K562 (cell line): Measurements from ENCODE around the gene UHMK1. TPM values are rescaled to one million over a fixed set of nuclear protein-coding genes. Genes with fewer than 3 reads are reported as not detected.

ENCODE experiments used
- ARID1B ChIP-seq: fragments of 450-650 bp; IDR thresholded peaks from 2 replicates; pipeline ENCODE4 v1.6.1; 2016; ENCODE audit warnings: antibody characterized with exemption, mild to moderate bottlenecking, inconsistent platforms
- ASH1L ChIP-seq: fragments of 450-650 bp; IDR thresholded peaks from 2 replicates; pipeline ENCODE4 v1.6.1; 2018; ENCODE audit warnings: borderline replicate concordance, mild to moderate bottlenecking, low read depth; ENCODE audit not compliant: partially characterized antibody
- BACH1 ChIP-seq: fragments of 200-800 bp; sonication (Bioruptor generic); IDR thresholded peaks from 2 replicates; pipeline ENCODE4 v1.6.1; 2016; ENCODE audit warnings: missing genetic modification characterization, missing compliant biosample characterization
- C11orf30 ChIP-seq: fragments of 450-650 bp; IDR thresholded peaks from 2 replicates; pipeline ENCODE4 v1.6.1; 2016; ENCODE audit warnings: low read depth, mild to moderate bottlenecking
- CBX3 ChIP-seq, 2 experiments: IDR thresholded peaks; 1 replicate in 1 of 2; 2 replicates in 1 of 2; pipeline ENCODE4 v1.6.1; 2012; ENCODE audit warnings: inconsistent platforms in 2 of 2, low read length in 2 of 2, borderline replicate concordance in 1 of 2, control low read depth in 1 of 2
- DDX20 ChIP-seq: fragments of 450-650 bp; IDR thresholded peaks from 2 replicates; pipeline ENCODE4 v1.6.1; 2016; ENCODE audit warnings: missing genetic modification characterization, low read depth, mild to moderate bottlenecking, missing compliant biosample characterization, moderate library complexity
- ELF4 ChIP-seq: fragments of 450-650 bp; formaldehyde crosslinking; IDR thresholded peaks from 2 replicates; pipeline ENCODE4 v1.4.0; 2022; ENCODE audit warnings: missing genetic modification characterization
- FOXA1 ChIP-seq: fragments of 450-650 bp; IDR thresholded peaks from 2 replicates; pipeline ENCODE4 v1.6.1; 2016; ENCODE audit warnings: mild to moderate bottlenecking, borderline replicate concordance
- FOXM1 ChIP-seq, 2 experiments: fragments of 450-650 bp in 1 of 2; sonication (generic) in 1 of 2; formaldehyde crosslinking in 1 of 2; IDR thresholded peaks; 2 replicates each; pipeline versions ENCODE4 v1.6.1 to v1.9.0; 2017 to 2022; ENCODE audit warnings: low read depth in 2 of 2, mild to moderate bottlenecking in 2 of 2, missing genetic modification reagents in 1 of 2, moderate library complexity in 1 of 2
- HLTF ChIP-seq: fragments of 450-650 bp; IDR thresholded peaks from 2 replicates; pipeline ENCODE4 v1.6.1; 2016
- KLF1 ChIP-seq: fragments of 450-650 bp; IDR thresholded peaks from 2 replicates; pipeline ENCODE4 v1.6.1; 2016; ENCODE audit warnings: missing genetic modification characterization, missing compliant biosample characterization
- MLX ChIP-seq, 2 experiments: fragments of 450-650 bp in 1 of 2; sonication (generic) in 1 of 2; formaldehyde crosslinking; conservative IDR thresholded peaks; 2 replicates each; pipeline versions ENCODE4 v1.4.0 to v1.8.1; 2020 to 2022; ENCODE audit warnings: mild to moderate bottlenecking in 1 of 2, missing genetic modification reagents in 1 of 2
- POLR2A ChIP-seq: fragments of 450-650 bp; conservative IDR thresholded peaks from 2 replicates; pipeline ENCODE4 v1.6.1; 2016
- RBBP5 ChIP-seq: fragments of 200-600 bp; sonication (generic); IDR thresholded peaks from 2 replicates; pipeline ENCODE4 v1.6.1; 2012; ENCODE audit warnings: borderline replicate concordance, mild to moderate bottlenecking, low read length, control low read depth, inconsistent platforms; ENCODE audit not compliant: insufficient read depth, poor library complexity, severe bottlenecking
- SMAD4 ChIP-seq: fragments of 250-450 bp; sonication (Bioruptor Pico); conservative IDR thresholded peaks from 2 replicates; pipeline ENCODE4 v1.8.0; 2021; ENCODE audit warnings: inconsistent platforms, mild to moderate bottlenecking, moderate library complexity
- SP1 ChIP-seq: sonication (generic); formaldehyde crosslinking; IDR thresholded peaks from 2 replicates; pipeline ENCODE4 v1.8.1; 2022; ENCODE audit warnings: mild to moderate bottlenecking, missing genetic modification reagents
- TARDBP ChIP-seq: fragments of 450-650 bp; IDR thresholded peaks from 2 replicates; pipeline ENCODE4 v1.6.1; 2016
- XRCC4 ChIP-seq: IDR thresholded peaks from one replicate; pipeline ENCODE4 v1.6.1; 2011; ENCODE audit not compliant: insufficient read depth, insufficient read length; ENCODE audit errors: extremely low read depth
- ZKSCAN1 ChIP-seq: fragments of 150-350 bp; IDR thresholded peaks from 2 replicates; pipeline ENCODE4 v1.6.1; 2016; ENCODE audit warnings: low read depth, low read length
- ZNF57 ChIP-seq: fragments of 450-650 bp; formaldehyde crosslinking; IDR thresholded peaks from 2 replicates; pipeline ENCODE4 v1.4.0; 2020; ENCODE audit warnings: mild to moderate bottlenecking, moderate library complexity
- polyA plus RNA-seq, 8 experiments: library from polyadenylated mRNA; depleted of rRNA in 4 of 8; stranded (reverse) in 5 of 8; unstranded in 3 of 8; fragments of >200 nt; fragmentation: Nextera tagmentation in 2 of 8; fragmentation: Illumina TruSeq in 1 of 8; extraction: Ambion mirVana in 2 of 8; extraction: Trizol in 1 of 8; gene quantifications; 2 replicates each; pipeline versions ENCODE4 v1.2.1 to v1.2.3, GENCODE V29; 2011 to 2014; ENCODE audit warnings: inconsistent platforms in 1 of 8, missing spikeins in 1 of 8
- total RNA-seq, 7 experiments: library from RNA; depleted of rRNA in 6 of 7; stranded (reverse); fragments of >200 nt in 6 of 7; fragmentation: Illumina TruSeq in 2 of 7; extraction: Trizol in 2 of 7; gene quantifications; 2 replicates each; pipeline versions ENCODE4 v1.2.1 to v1.2.3, GENCODE V29; 2011 to 2021; ENCODE audit warnings: low replicate concordance in 1 of 7
- TF ChIP-seq, protein P1 (sequence below): fragments of 450-650 bp; formaldehyde crosslinking; IDR thresholded peaks from 2 replicates; pipeline ENCODE4 v1.4.0; 2020; ENCODE audit warnings: mild to moderate bottlenecking, moderate library complexity
- TF ChIP-seq, protein P2 (sequence below): fragments of 250-450 bp; sonication (Bioruptor Pico); IDR thresholded peaks from 2 replicates; pipeline ENCODE4 v1.8.0; 2022; ENCODE audit warnings: inconsistent platforms
- TF ChIP-seq, protein P3 (sequence below): fragments of 450-650 bp; IDR thresholded peaks from 2 replicates; pipeline ENCODE4 v1.6.1; 2016; ENCODE audit warnings: antibody characterized with exemption

UHMK1 gene
- total and polyA plus RNA-seq, 9 of the 15 experiments (the other 6 are each of a cell fraction or from before 2014, with no cell fraction given): 13.1 to 72.4 (median 38.3) TPM

DNA sequence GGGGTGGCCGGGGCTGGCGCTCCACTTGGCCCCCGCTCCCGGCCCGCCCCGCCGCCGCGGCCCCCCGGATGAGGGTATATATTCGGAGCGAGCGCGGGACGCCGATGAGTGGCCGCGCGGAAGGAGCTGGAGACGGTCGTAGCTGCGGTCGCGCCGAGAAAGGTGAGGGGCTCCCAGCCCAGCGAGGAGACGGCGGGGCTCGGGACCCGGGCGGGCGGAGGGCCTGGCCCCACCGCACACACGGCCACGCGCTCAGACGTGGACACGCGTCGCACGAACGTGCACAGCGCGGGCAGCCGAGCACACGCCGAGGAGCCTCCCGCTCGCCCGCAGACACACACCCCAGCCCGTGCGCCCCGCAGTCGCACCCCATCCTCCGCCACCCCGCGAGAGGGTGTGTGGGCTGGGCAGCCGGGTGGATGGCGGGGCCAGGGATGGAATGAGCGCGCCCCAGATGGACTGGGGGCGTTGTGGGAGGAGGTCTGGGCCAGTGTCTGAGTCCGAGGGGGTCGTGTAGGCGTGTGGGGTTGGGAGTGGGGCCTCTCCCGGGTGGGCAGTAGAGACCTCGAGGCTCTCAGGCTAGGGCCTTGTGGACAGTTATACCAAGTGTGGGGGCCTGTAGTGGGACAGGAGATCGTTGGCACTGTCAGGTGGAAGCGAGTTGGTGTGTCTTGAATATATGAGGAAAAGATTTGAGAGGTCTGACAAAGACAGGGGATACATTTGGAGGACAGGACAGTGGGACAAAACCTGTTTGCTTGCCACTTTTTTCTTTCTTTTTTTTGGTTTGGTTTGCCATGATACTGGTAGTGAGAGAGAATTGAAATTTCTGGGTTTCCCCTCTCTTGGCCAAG is 64.2 kb downstream of the UHMK1 start, which contains the start of gene UAP1 (continued):
- TF ChIP-seq MLX (CRISPR knock-in tag; conservative IDR thresholded peaks at IDR 0.05): peak in 1 of 2 experiments; percentile 57; a peak in 2 of 4 replicates
- 0 out of 2 replicates have a peak, but pooled peaks have one; percentile 11 for TF ChIP-seq ARID1B
- TF ChIP-seq FOXM1 (IDR thresholded peaks at IDR 0.05; ENCODE audit: low read depth): no peak
- no peak; the same call in none of the 2 replicates for TF ChIP-seq FOXM1 (CRISPR knock-in tag; IDR thresholded peaks at IDR 0.05; ENCODE audit: low read depth)
- peak; percentile 46; the same call in 1 of the 2 replicates for TF ChIP-seq HLTF
- TF ChIP-seq BACH1 (tag): no peak
- TF ChIP-seq, protein P1, sequence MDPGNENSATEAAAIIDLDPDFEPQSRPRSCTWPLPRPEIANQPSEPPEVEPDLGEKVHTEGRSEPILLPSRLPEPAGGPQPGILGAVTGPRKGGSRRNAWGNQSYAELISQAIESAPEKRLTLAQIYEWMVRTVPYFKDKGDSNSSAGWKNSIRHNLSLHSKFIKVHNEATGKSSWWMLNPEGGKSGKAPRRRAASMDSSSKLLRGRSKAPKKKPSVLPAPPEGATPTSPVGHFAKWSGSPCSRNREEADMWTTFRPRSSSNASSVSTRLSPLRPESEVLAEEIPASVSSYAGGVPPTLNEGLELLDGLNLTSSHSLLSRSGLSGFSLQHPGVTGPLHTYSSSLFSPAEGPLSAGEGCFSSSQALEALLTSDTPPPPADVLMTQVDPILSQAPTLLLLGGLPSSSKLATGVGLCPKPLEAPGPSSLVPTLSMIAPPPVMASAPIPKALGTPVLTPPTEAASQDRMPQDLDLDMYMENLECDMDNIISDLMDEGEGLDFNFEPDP (CRISPR knock-in tag): no peak
- no peak for TF ChIP-seq FOXA1
- TF ChIP-seq SP1: peak; percentile 64; the same call in 1 of the 2 replicates
- TF ChIP-seq TARDBP: peak; percentile 58; the same call in 1 of the 2 replicates
- TF ChIP-seq DDX20 (tag): no peak
- TF ChIP-seq SMAD4: peak; percentile 84
- no peak for TF ChIP-seq ZNF57 (CRISPR knock-in tag)
- TF ChIP-seq, protein P2, sequence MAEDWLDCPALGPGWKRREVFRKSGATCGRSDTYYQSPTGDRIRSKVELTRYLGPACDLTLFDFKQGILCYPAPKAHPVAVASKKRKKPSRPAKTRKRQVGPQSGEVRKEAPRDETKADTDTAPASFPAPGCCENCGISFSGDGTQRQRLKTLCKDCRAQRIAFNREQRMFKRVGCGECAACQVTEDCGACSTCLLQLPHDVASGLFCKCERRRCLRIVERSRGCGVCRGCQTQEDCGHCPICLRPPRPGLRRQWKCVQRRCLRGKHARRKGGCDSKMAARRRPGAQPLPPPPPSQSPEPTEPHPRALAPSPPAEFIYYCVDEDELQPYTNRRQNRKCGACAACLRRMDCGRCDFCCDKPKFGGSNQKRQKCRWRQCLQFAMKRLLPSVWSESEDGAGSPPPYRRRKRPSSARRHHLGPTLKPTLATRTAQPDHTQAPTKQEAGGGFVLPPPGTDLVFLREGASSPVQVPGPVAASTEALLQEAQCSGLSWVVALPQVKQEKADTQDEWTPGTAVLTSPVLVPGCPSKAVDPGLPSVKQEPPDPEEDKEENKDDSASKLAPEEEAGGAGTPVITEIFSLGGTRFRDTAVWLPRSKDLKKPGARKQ (CRISPR knock-in tag): no peak
- no peak for TF ChIP-seq CBX3 (IDR thresholded peaks at IDR 0.05; ENCODE audit: borderline replicate concordance in 1 of 2, low read length in 2 of 2)
- TF ChIP-seq, protein P3, sequence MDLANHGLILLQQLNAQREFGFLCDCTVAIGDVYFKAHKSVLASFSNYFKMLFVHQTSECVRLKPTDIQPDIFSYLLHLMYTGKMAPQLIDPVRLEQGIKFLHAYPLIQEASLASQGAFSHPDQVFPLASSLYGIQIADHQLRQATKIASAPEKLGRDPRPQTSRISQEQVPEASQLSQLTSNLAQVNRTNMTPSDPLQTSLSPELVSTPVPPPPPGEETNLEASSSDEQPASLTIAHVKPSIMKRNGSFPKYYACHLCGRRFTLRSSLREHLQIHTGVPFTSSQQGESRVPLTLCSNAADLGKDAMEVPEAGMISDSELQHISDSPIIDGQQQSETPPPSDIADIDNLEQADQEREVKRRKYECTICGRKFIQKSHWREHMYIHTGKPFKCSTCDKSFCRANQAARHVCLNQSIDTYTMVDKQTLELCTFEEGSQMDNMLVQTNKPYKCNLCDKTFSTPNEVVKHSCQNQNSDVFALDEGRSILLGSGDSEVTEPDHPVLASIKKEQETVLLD: no peak
- peak; percentile 97 for TF ChIP-seq POLR2A
- no peak for TF ChIP-seq ELF4 (CRISPR knock-in tag)
- TF ChIP-seq RBBP5: peak; percentile 81
- TF ChIP-seq ZKSCAN1: 0 out of 2 replicates have a peak, but pooled peaks have one; percentile 0
- peak; percentile 56; the same call in 1 of the 2 replicates for TF ChIP-seq KLF1 (tag)
- TF ChIP-seq XRCC4: no peak
- TF ChIP-seq C11orf30: no peak
- TF ChIP-seq ASH1L: no peak
